Omental fat pad (tissue), 4 donors: ENCODE results near the gene ZC3H12C. TPM values are rescaled to one million over a fixed set of nuclear protein-coding genes. Genes with fewer than 3 reads are reported as not detected.

Source experiments
- ATAC-seq: fragments of 150-250 bp; one replicate; pipeline ENCODE4 v1.9.1; 2016; ENCODE audit warnings: mild to moderate bottlenecking, moderate library complexity; ENCODE audit not compliant: low FRiP score
- DNase-seq: peaks from one replicate; pipeline ENCODE4 v3.0.0-alpha.2; 2019; ENCODE audit warnings: low spot score
- total RNA-seq, 4 donors: library from RNA; depleted of rRNA; stranded (reverse); fragments of >200 nt; gene quantifications; one replicate each; pipeline ENCODE4 v1.1.0, GENCODE V29; 2016
- TF ChIP-seq, protein P1 (sequence below), 3 donors: fragments of 450-650 bp; IDR thresholded peaks; one replicate each; pipeline ENCODE4 v1.5.1; 2016 to 2017; ENCODE audit warnings: antibody characterized with exemption in 3 of 3, mild to moderate bottlenecking in 3 of 3, moderate library complexity in 2 of 3

ZC3H12C gene
- total RNA-seq, 4 donors from 2014 or later, result 12.0 to 19.4 (median 15.7) TPM

DNA sequence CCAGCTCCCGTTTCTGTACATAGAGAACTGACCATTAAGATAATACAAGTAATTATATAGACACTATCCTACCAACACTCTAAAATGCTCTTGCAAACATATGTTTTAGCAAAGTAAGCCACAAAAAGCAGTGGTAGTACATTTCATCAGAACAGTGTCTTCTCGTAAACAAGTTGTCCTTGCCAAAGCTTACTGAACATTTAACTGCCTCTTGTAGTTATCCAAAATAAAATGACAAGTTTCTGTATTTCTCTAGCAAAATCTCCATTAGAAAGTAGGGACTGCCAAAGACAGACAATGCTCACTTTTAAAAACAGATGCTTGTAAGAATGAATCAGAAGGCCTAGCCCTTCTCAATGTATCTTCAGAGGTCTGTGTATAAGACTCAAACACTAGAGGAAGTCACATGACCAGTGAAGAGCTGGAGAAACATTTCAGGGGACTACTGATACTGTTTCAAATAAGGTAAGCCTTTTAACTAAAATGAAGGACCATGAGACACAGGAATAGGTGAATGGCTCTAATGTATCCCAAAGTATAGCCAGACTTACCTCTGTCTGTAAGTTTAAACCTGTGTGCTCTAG is 7.8 kb upstream of the ZC3H12C start:
- ATAC-seq (no peak), DNase-seq (no peak)
- TF ChIP-seq, protein P1, sequence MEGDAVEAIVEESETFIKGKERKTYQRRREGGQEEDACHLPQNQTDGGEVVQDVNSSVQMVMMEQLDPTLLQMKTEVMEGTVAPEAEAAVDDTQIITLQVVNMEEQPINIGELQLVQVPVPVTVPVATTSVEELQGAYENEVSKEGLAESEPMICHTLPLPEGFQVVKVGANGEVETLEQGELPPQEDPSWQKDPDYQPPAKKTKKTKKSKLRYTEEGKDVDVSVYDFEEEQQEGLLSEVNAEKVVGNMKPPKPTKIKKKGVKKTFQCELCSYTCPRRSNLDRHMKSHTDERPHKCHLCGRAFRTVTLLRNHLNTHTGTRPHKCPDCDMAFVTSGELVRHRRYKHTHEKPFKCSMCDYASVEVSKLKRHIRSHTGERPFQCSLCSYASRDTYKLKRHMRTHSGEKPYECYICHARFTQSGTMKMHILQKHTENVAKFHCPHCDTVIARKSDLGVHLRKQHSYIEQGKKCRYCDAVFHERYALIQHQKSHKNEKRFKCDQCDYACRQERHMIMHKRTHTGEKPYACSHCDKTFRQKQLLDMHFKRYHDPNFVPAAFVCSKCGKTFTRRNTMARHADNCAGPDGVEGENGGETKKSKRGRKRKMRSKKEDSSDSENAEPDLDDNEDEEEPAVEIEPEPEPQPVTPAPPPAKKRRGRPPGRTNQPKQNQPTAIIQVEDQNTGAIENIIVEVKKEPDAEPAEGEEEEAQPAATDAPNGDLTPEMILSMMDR (IDR thresholded peaks at IDR 0.05), result no peak

DNA sequence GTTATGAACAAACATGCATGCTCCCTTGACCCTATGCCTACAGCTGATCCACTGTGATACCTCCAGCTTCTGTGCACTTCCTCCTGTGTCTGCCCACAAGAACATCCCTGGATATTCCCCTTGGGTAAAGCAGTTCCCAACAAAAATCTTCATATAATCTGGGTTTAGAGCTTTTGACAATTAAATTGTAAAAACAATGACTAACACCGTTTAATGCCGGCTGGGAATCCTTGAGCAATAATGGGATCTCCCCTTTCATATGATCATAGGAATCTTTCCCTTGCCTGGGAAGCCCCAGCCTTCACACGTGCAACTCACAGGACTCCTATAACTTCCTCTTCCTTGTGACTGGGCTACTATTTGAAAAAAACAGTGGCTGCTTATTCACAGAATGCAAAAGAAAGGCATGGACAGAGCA is 6.3 kb upstream of the ZC3H12C start:
- DNase-seq, result no peak
- no peak for ATAC-seq
- TF ChIP-seq, protein P1 (IDR thresholded peaks at IDR 0.05), result no peak

DNA sequence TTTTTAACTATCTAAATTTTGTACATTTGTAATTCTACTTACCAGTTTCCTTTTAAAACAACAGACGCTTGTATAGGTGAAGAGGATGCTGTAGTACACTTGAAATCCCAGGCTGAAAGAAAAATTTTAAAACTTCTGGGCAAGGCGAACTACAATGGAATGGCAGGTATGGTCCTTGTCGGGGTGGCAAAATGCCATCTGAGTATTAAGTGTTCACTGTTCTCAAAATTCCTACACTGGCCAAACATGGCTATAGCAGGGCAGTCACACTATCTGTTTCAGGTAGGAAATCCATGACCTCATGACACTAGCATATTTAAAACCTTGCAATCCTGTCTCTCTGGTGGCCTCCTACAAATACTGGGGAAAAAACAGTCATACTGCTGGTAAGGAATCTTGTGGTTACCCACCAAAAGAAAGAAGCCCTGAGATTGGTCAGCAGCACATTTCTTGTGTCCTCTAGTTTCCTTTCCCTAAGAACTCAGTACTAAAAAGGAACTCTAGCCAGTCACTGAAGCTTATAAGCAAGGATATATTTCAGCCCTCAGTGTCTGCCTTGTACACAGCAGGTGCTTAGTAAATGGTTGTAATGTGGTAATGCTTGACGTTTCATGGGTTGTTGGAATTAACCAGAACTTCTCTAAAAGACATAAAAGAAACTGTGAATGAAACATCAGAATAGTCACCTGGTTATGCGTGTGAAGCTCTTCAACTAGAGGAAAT is 5.2 kb upstream of the ZC3H12C start:
- ATAC-seq (no peak), DNase-seq (no peak)
- TF ChIP-seq, protein P1 (IDR thresholded peaks at IDR 0.05), result no peak

DNA sequence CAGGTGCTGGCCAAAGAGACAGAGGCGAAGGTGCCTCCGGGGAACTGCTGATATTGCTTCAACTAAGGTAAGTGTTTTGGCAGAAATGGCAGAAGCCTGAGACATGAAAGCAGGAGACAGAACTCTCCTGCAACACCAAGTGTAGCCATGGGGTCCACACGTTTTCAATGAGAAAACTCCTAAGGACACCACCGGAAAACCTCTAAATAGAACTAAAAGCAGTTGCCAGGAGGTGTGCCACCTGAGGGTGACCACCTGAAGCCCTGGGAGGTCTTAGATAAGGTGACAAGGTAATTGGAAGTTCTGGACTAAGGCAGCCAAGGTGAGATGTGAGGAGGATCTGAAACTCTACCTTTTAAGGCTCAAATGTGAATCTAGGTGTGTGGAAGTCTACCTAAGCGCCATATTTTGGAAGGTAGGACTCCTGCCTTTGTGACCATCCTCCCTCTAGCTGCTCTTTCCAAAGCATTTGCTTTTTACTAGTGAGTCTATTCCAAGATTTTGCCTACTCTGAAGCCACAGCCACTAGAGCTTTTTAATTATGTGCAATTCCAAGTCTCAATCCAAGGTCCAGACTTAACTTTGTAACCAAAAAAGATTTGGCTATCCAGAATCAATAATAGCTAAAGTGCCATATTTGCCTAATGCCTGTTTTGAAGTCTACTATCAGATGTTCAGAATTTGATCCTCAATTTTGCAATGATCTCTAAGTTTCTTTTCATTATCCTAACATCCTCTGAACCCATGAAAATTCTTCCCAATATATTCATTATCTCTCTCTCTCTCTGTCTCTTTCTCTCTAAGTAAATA is 4.5 kb upstream of the ZC3H12C start:
- DNase-seq (no peak), ATAC-seq (no peak)
- TF ChIP-seq, protein P1 (IDR thresholded peaks at IDR 0.05), result no peak

DNA sequence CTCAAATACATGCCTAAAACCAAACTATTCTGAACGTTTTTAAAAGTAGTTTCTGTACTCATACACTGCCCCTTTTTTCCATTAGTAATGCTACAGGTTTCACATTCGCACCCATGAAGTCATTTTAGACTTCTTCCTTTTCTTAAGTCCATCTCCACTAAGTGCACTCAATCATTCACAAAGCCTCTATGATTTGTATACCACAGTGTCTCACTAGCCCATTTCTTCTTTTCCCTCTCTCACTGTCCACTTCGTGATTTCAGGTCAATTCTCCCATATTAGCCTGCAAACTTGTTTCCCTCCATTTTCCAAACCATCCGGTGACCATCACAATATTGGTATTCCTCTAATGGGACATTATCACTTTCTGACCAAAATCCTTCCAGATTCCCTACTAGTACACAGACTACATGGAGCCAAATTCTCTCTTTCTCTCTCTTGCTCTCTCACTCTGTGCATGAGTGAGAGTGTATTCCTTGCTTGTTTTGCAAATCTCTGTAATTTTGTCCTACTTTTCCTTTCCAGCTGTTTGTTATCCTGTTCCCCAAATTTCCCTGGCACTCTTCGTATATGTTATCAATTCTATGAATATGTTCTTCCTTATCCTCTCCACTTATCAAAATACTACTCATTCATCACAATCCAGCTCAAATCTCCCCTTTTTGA is 3.4 kb upstream of the ZC3H12C start:
- no peak for DNase-seq
- ATAC-seq, result no peak
- TF ChIP-seq, protein P1 (IDR thresholded peaks at IDR 0.05), result no peak

DNA sequence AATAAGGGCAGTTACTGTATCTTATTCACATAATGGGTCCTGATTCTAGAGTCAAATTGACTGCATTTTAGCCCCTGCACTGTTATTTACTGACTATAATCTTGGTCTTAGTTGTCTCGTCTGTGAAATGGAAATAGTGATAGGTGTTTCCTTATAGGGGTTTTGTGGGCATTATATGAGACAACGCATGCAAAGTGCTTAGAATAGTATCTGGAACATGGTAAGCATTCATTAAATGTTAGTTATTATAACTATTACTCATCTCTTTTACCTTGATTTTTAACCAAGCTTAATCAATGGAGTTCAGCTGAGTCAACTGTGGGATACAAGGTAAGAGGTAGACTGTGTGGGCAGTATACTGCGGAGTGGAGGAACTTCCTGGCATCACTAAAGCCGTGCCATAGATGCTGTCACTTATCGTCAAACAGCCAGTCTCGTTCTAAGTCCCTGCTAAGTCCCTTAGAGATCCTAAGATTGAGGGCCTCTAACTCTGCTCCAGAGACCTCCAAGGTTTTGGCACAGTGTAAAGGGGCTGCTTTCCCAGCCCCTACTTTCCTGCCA is 2.6 kb upstream of the ZC3H12C start:
- ATAC-seq, result no peak

More for the DNA sequence above, 2.6 kb upstream of the ZC3H12C start:
- no peak for DNase-seq
- TF ChIP-seq, protein P1 (IDR thresholded peaks at IDR 0.05), result no peak
